Adrenal gland (tissue), 12 donors: ENCODE measurements around the gene FUT8. TPM values are rescaled to one million over a fixed set of nuclear protein-coding genes. Genes with fewer than 3 reads are reported as not detected.

Experiments used
- DNase-seq, 7 donors: peaks; one replicate each; pipeline ENCODE4 v3.0.0-alpha.2; 2019 to 2020
- H3K27ac ChIP-seq, 5 donors: fragments of 200-600 bp; sonication (generic) in 4 of 5; 1 replicate in 3 of 5; 2 replicates in 2 of 5; pipeline versions ENCODE4 v1.5.1 to v1.8.0; 2016 to 2020; ENCODE audit warnings: mild to moderate bottlenecking in 1 of 5
- H3K27me3 ChIP-seq: fragments of 200-600 bp; 2 replicates; pipeline ENCODE4 v1.8.0; 2021
- H3K36me3 ChIP-seq, 2 donors: fragments of 200-600 bp; replicated peaks in 1 of 2; 1 replicate in 1 of 2; 2 replicates in 1 of 2; pipeline versions ENCODE4 v1.5.1 to v1.8.0; 2018 to 2022
- H3K4me1 ChIP-seq, 2 donors: fragments of 200-600 bp; replicated peaks in 1 of 2; 1 replicate in 1 of 2; 2 replicates in 1 of 2; pipeline versions ENCODE4 v1.5.1 to v1.8.0; 2018 to 2021
- H3K4me3 ChIP-seq, 4 donors: fragments of 200-600 bp; sonication (generic) in 3 of 4; one replicate each; pipeline ENCODE4 v1.5.1; 2016 to 2018
- H3K9me3 ChIP-seq, 3 donors: fragments of 200-600 bp; sonication (generic) in 1 of 3; replicated peaks in 1 of 3; 1 replicate in 2 of 3; 2 replicates in 1 of 3; pipeline versions ENCODE4 v1.5.1 to v1.8.0; 2016 to 2021
- CTCF ChIP-seq, 6 experiments: fragments of 450-650 bp in 4 of 6; fragments of 200-600 bp in 2 of 6; sonication (generic) in 1 of 6; IDR thresholded peaks; 1 replicate in 5 of 6; 2 replicates in 1 of 6; pipeline versions ENCODE4 v1.5.1 to v1.8.0; 2016 to 2021; ENCODE audit warnings: antibody characterized with exemption in 6 of 6, mild to moderate bottlenecking in 2 of 6, moderate library complexity in 1 of 6
- POLR2A ChIP-seq, 2 donors: fragments of 450-650 bp; IDR thresholded peaks; one replicate each; pipeline ENCODE4 v1.6.1; 2017; ENCODE audit warnings: antibody characterized with exemption in 2 of 2, mild to moderate bottlenecking in 2 of 2, moderate library complexity in 1 of 2
- WGBS, 4 donors: extraction: QIAGEN DNeasy Blood & Tissue Kit in 2 of 4; methylation state at CpG; one replicate each; pipeline versions ENCODE4 v1.1.5 to v1.1.7; 2013 to 2017; 5-methylcytosine and 5-hydroxymethylcytosine counted together
- intact Hi-C, 2 donors: fragments of 100-400 bp; cut with DNase I; formaldehyde crosslinking; loops; one replicate each; pipeline versions ENCODE4 v1.14.1 to v1.15.0; 2022 to 2023
- polyA plus RNA-seq, 3 donors: library from polyadenylated mRNA; stranded (reverse); fragments of 200-250 nt in 2 of 3; fragments of 350-450 nt in 1 of 3; fragmentation: Illumina TruSeq in 1 of 3; extraction: RNeasy Lipid Tissue Mini Kit (QIAGEN cat#74804) in 1 of 3; gene quantifications; one replicate each; pipeline ENCODE4 v1.2.3, GENCODE V29; 2013 to 2014
- total RNA-seq, 9 donors: library from RNA; depleted of rRNA in 4 of 9; stranded (reverse); fragments of >200 nt in 4 of 9; fragments of 120-200 nt in 1 of 9; fragmentation: NEBNext Ultra II Directional in 1 of 9; extraction: Animal tissue kit (Norgen Biotek cat#: 25700) in 1 of 9; gene quantifications; one replicate each; pipeline versions ENCODE4 v1.1.0 to v1.2.4, GENCODE V29; 2013 to 2023
- donor health status: healthy with polysubstance abuse.
- donor health status: Bipolar disorder and iron deficiency.
- donor health status: DM: yes; HTN: yes; CAD: no.
- donor health status: DM: no; HTN: no; CAD: no.
- donor health status: DM: no; HTN: no; CAD: no.
- donor health status: DM: yes; HTN: yes; CAD: no.

The FUT8 gene
- total and polyA plus RNA-seq, 12 donors = 7.8 to 32.1 (median 21.1) TPM

- Histone ChIP-seq H3K4me3 (no peak overlapping the region), H3K36me3 (no peaks in the 10 kb centered on the region), H3K9me3 (no peaks in the 10 kb centered on the region), H3K4me1 (no peaks in the 10 kb centered on the region), H3K27ac (no peak overlapping the region), H3K27me3 (no peaks in the 10 kb centered on the region)
- 58 to 81% (median 74%) methylated on average over 1 of the region's 1 CpG for WGBS, 4 donors
- no peak for DNase-seq
- intact Hi-C loops = no loop called here
- TF ChIP-seq CTCF (IDR thresholded peaks at IDR 0.05) (no peak), POLR2A (IDR thresholded peaks at IDR 0.05) (no peak)
These were observed 168.4 kb downstream of the FUT8 start for GRCh38 chr14:65580973-65581372.

GRCh38 chr14:65581378-65581777, 168.8 kb downstream of the FUT8 start:
- intact Hi-C loops = no loop called here

GRCh38 chr14:65581799-65582198, 169.3 kb downstream of the FUT8 start:
- no peaks in the 10 kb centered on the region for H3K9me3 ChIP-seq
- no peak overlapping the region for H3K4me3 ChIP-seq
- no peak for DNase-seq
- 90 to 96% (median 92%) methylated on average over 3 of the region's 3 CpGs for WGBS, 4 donors
- H3K36me3 ChIP-seq = no peaks in the 10 kb centered on the region
- TF ChIP-seq CTCF (IDR thresholded peaks at IDR 0.05) (no peak), POLR2A (IDR thresholded peaks at IDR 0.05) (no peak)
- H3K27ac ChIP-seq = no peak overlapping the region
- H3K27me3 ChIP-seq = no peaks in the 10 kb centered on the region
- intact Hi-C loops = no loop called here
- no peaks in the 10 kb centered on the region for H3K4me1 ChIP-seq

More at GRCh38 chr14:65581378-65581777, 168.8 kb downstream of the FUT8 start:
- H3K27ac ChIP-seq = no peak overlapping the region
- no peak for DNase-seq
- no peaks in the 10 kb centered on the region for H3K36me3 ChIP-seq
- TF ChIP-seq POLR2A (IDR thresholded peaks at IDR 0.05) (no peak), CTCF (IDR thresholded peaks at IDR 0.05) (no peak)
- H3K9me3 ChIP-seq = no peaks in the 10 kb centered on the region
- no peaks in the 10 kb centered on the region for H3K27me3 ChIP-seq
- H3K4me3 ChIP-seq = no peak overlapping the region
- 81 to 92% (median 87%) methylated on average over 3 of the region's 3 CpGs for WGBS, 4 donors
- H3K4me1 ChIP-seq = no peaks in the 10 kb centered on the region

GRCh38 chr14:65585216-65585615, 172.7 kb downstream of the FUT8 start:
- Histone ChIP-seq H3K27ac (no peak overlapping the region), H3K4me3 (no peak overlapping the region), H3K36me3 (no peaks in the 10 kb centered on the region), H3K4me1 (no peaks in the 10 kb centered on the region), H3K27me3 (no peaks in the 10 kb centered on the region), H3K9me3 (no peaks in the 10 kb centered on the region)
- no peak for DNase-seq
- no peak for TF ChIP-seq CTCF (IDR thresholded peaks at IDR 0.05)
- no peak for TF ChIP-seq POLR2A (IDR thresholded peaks at IDR 0.05)
- WGBS, 4 donors = 79 to 100% (median 89%) methylated on average over 1 of the region's 1 CpG
- intact Hi-C loops = no loop called here
